Astrocyte of the cerebellum (primary cell): ENCODE measurements around the gene CAMK4.

Experiments used
- DNase-seq: peaks from one replicate; pipeline ENCODE4 v3.0.0-alpha.2; 2011; ENCODE audit warnings: low read depth
- H3K4me3 ChIP-seq: 2 replicates; pipeline ENCODE4 v1.5.1; 2011; ENCODE audit warnings: mild to moderate bottlenecking, low read depth, low read length, moderate library complexity
- in situ Hi-C: cut with HindIII; loops from 2 replicates; pipeline ENCODE4 v1.10.0; 2017; ENCODE audit warnings: low sequenced_read_pairs
- TF ChIP-seq, protein P1 (sequence below): IDR thresholded peaks from 2 replicates; pipeline ENCODE4 v1.5.1; 2012; ENCODE audit warnings: low read length, low read depth, moderate library complexity, mild to moderate bottlenecking; ENCODE audit errors: missing control alignments

Gene CAMK4

GRCh38 chr5:111472579-111472978, 248.4 kb downstream of the CAMK4 start:
- in situ Hi-C loops = no loop called here
- H3K4me3 ChIP-seq = no peak overlapping the region
- DNase-seq = no peak
- TF ChIP-seq, protein P1, sequence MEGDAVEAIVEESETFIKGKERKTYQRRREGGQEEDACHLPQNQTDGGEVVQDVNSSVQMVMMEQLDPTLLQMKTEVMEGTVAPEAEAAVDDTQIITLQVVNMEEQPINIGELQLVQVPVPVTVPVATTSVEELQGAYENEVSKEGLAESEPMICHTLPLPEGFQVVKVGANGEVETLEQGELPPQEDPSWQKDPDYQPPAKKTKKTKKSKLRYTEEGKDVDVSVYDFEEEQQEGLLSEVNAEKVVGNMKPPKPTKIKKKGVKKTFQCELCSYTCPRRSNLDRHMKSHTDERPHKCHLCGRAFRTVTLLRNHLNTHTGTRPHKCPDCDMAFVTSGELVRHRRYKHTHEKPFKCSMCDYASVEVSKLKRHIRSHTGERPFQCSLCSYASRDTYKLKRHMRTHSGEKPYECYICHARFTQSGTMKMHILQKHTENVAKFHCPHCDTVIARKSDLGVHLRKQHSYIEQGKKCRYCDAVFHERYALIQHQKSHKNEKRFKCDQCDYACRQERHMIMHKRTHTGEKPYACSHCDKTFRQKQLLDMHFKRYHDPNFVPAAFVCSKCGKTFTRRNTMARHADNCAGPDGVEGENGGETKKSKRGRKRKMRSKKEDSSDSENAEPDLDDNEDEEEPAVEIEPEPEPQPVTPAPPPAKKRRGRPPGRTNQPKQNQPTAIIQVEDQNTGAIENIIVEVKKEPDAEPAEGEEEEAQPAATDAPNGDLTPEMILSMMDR = no peak

DNA sequence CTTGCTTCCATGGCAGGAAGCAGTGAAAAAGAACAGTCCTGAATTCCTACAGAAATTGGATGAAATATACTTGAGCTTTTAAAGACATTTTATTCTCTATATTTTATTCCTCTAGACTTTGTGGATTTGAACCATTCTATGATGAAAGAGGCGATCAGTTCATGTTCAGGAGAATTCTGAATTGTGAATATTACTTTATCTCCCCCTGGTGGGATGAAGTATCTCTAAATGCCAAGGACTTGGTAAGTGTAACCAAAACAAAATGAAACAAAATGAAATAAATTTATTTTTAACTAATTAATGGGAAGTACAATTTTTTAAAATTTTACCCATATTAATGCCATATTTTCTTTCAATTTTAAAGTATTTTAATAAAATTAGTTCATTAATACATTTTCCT, 254.1 kb downstream of the CAMK4 start:
- in situ Hi-C loops = no loop called here
- H3K4me3 ChIP-seq = no peak overlapping the region
- TF ChIP-seq, protein P1 = peak; percentile 23
- no peak for DNase-seq

- TF ChIP-seq, protein P1 = no peak
- DNase-seq = no peak
- no peak overlapping the region for H3K4me3 ChIP-seq
- in situ Hi-C loops = no loop called here
Observed at GRCh38 chr5:111478898-111479297, 254.7 kb downstream of the CAMK4 start.

GRCh38 chr5:111480346-111480745, 256.2 kb downstream of the CAMK4 start:
- in situ Hi-C loops = no loop called here
- TF ChIP-seq, protein P1 = no peak
- no peak overlapping the region for H3K4me3 ChIP-seq
- no peak for DNase-seq

GRCh38 chr5:111486055-111486454, 261.9 kb downstream of the CAMK4 start:
- in situ Hi-C loops = loop anchor here (5.0 kb wide), 1 partner anchor 34 kb away; no protein-coding TSS in a partner anchor
- TF ChIP-seq, protein P1 = no peak
- H3K4me3 ChIP-seq = no peak overlapping the region
- no peak for DNase-seq

DNA sequence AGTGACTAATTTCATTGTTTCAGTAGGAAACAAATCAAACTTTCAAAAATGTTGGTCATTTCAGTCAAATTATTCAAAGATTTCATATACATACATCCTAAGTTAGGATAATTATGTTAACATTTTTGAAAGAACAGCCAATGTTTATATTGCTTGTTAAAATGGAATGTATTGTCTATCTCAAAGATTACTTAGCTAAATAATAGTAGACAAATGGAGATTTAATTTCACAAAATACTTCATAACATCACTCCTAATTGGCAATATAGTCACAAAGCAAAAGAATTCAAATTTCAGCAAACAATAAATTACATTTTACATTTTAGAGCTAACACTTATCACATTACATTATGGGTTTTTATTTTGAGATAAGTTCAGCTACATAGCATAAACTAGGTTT, 262.7 kb downstream of the CAMK4 start:
- in situ Hi-C loops = loop anchor here (5.0 kb wide), 1 partner anchor 35 kb away; no protein-coding TSS in a partner anchor
- H3K4me3 ChIP-seq = no peak overlapping the region
- TF ChIP-seq, protein P1 = no peak
- no peak for DNase-seq
